Activated CD8-positive, alpha-beta memory T cell treated with anti-CD3 and anti-CD28 coated beads for 1 hour (primary cell): Measurements from ENCODE around the gene ARSB.
"Not testable (repeated sequence)": the region's sequence is repeated elsewhere in the genome, so short reads cannot be mapped to it uniquely, and the experiment has no call there.

ENCODE experiments used
- DNase-seq, 2 donors: peaks; one replicate each; pipeline ENCODE4 v3.0.0-alpha.2; 2020; ENCODE audit warnings: low read depth in 1 of 2; ENCODE audit errors: extremely low read depth in 1 of 2

ARSB gene

DNA sequence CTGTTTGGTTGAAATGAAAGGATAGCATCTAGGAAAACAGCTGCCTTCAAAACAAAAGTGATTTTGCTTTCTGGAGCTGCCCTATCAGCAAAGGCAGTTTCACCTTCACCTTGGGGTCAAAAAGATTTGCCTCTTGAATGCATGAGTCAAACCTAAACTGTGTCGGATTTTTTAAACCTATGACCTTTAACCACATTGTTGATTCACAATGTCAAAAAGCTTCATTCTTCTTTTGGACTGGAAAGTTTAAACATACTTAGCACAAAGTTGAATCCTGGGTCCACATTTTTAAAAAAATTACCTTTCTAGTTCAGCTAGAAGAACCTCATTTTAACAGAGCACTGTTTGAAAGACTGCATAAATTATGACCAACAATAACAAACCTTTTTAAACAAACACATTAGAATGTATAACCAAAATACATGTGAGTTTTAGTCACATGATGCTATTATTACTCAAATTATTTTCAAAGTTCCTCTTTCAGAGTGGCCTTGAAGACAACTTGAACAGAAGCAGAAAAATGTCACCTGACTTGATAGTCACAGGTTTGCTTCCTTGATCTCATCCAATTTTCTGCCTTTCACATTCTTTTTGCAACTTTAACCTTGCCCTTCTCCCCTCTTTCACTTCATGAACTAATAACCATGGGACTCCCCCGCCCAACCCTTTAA is 226.8 kb downstream of the ARSB start:
- DNase-seq = no peak

GRCh38 chr5:78757269-78758053 is 227.6 kb downstream of the ARSB start:
- DNase-seq = no peak

DNA sequence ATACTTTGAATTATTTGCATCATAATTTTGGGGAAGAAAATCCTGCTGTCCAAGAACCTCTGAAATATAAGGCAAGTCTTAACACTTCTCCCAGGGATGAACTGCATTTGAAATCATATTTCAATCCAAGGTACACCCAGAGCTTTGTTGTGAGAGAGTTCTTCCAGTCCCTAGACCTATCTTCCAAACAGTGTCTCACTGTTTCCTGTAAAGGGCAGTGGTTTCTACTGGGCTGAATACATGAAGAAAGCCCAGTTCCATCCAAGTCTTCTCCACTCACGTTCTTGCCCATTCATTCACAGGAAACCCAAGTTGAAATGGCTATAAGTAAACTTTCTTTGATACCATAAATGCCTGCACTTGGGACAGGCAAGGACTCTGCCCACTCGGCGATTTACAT is 228.3 kb downstream of the ARSB start:
- DNase-seq = no peak

- DNase-seq = no peak
Observed at GRCh38 chr5:78755822-78756429, 229.2 kb downstream of the ARSB start.

DNA sequence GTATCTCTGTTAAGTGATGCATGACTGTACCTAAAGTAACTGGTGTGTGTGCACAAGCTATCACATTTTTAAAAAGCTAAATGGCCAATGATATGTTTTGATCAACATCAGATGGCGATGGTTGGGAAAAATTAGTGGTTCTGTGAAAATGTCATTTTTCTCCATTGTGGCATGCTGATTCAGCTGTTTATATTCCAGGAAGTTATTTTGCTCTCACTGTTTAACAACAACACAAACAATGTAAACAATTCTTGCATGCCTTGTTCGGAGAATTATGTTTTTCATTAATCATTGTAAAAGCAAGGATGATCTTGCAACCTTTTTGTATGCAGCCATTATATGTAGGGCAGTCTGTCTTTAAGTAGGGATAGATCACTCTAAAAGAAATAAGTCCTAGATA is 230.5 kb downstream of the ARSB start:
- no peak for DNase-seq

- no peak for DNase-seq
Observed at GRCh38 chr5:78753093-78753531, 232.0 kb downstream of the ARSB start.

- no peak for DNase-seq
Observed at GRCh38 chr5:78751872-78752271, 233.2 kb downstream of the ARSB start.

GRCh38 chr5:78750281-78750680 is 234.8 kb downstream of the ARSB start:
- no peak for DNase-seq

GRCh38 chr5:78747705-78748359 is 237.3 kb downstream of the ARSB start:
- no peak for DNase-seq

- DNase-seq = no peak
Observed at GRCh38 chr5:78747055-78747454, 238.1 kb downstream of the ARSB start.

- no peak for DNase-seq
Observed at GRCh38 chr5:78746021-78746770, 238.9 kb downstream of the ARSB start.

- no peak for DNase-seq
Observed at GRCh38 chr5:78744951-78745534, 240.1 kb downstream of the ARSB start.

DNA sequence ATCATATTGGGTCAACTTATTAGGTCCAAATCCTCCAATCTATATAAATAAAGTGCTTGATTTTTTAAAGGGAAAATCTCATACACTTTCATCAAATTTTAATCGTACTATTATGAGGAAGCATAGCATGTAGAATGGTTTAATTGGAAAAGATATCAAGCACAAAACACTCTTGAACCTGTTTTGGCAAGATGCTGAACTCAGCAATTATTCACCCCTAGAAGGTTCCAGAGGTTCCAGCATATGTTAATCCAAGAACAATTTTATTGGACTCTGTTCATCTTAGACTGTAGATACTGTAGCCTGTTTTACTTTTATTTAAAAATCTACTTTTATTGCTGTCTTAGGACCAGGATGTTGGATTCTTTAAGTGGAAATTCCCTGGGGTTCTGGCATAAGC is 244.1 kb downstream of the ARSB start:
- DNase-seq = no peak

DNA sequence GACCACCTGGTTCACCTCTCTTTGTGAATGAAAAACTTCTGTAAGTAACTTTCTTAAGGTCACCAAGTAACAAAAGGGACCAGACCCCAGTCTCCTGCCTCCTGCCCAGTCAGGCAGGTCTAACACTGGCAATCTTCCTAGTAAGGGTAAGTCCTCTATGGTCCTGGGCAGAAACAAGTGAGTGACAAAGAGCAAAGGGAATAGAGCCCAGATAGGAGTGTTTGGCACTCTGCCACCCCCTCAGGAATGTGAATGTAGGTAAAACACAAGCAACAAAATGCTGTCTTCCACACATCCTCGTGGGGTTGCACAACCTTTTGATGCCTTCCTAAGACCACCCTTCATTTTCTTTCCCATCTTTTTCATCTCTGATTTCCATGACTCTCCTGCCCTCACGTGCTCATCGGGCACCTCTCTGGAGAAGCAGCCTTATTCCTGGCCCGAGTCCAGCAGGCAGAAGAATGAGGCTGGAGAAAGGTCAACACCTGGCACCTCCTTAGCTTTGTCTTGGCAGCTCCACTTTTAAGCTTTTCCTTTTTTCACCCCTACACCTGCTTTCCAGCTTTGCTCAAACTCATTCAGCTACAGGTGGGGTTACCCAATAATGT is 246.3 kb downstream of the ARSB start:
- no peak for DNase-seq

- DNase-seq = no peak
Observed at GRCh38 chr5:78738104-78738503, 247.0 kb downstream of the ARSB start.

GRCh38 chr5:78735834-78736463 is 249.2 kb downstream of the ARSB start:
- DNase-seq = no peak

GRCh38 chr5:78734950-78735349 is 250.2 kb downstream of the ARSB start:
- DNase-seq = no peak

GRCh38 chr5:78734094-78734845 is 250.8 kb downstream of the ARSB start:
- no peak for DNase-seq

DNA sequence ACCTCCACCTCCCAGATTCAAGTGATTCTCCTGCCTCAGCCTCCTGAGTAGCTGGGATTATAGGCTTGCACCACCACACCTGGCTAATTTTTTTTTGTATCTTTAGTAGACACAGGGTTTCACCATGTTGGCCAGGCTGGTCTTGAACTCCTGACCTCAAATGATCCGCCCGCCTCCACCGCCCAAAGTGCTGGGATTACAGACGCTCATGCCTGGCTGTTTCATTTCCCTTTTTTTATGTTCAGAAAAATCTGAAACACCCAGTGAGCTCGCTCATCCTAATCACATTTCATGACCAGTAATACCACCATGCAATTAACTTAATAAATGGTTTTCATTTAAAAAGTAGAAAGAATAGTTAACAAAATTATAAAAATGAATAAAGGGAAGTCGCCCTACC is 252.4 kb downstream of the ARSB start:
- DNase-seq = not testable (repeated sequence)
